K562 (cell line): Measurements from ENCODE around the gene OPRD1. TPM values are rescaled to one million over a fixed set of nuclear protein-coding genes. Genes with fewer than 3 reads are reported as not detected.

ENCODE experiments used
- CC2D1A ChIP-seq: fragments of 450-650 bp; IDR thresholded peaks from 2 replicates; pipeline ENCODE4 v1.6.1; 2017; ENCODE audit warnings: mild to moderate bottlenecking
- ELF1 ChIP-seq: fragments of 200-800 bp; sonication (Bioruptor generic); IDR thresholded peaks from 2 replicates; pipeline ENCODE4 v1.6.1; 2016; ENCODE audit warnings: missing genetic modification characterization, missing compliant biosample characterization
- EZH2 ChIP-seq: IDR thresholded peaks from 2 replicates; pipeline ENCODE4 v1.6.1; 2012; ENCODE audit warnings: low read depth, mild to moderate bottlenecking, inconsistent platforms, low read length, borderline replicate concordance
- HEY1 ChIP-seq: fragments of 250-450 bp; sonication (Bioruptor Pico); IDR thresholded peaks from 2 replicates; pipeline ENCODE4 v1.5.0; 2020; ENCODE audit warnings: mild to moderate bottlenecking, moderate library complexity, borderline replicate concordance
- JUND ChIP-seq, 2 experiments: IDR thresholded peaks; 2 replicates in 1 of 2; 3 replicates in 1 of 2; pipeline ENCODE4 v1.6.1; 2011; ENCODE audit warnings: borderline replicate concordance in 2 of 2, low read depth in 2 of 2, low read length in 2 of 2, improper control_type of control experiment in 1 of 2, missing biosample characterization in 1 of 2, missing genetic modification characterization in 1 of 2, missing genetic modification reagents in 1 of 2
- KAT7 ChIP-seq: sonication (generic); formaldehyde crosslinking; IDR thresholded peaks from 2 replicates; pipeline ENCODE4 v1.8.0; 2022; ENCODE audit warnings: missing genetic modification reagents, mild to moderate bottlenecking, borderline replicate concordance
- MCM5 ChIP-seq: fragments of 450-650 bp; IDR thresholded peaks from 2 replicates; pipeline ENCODE4 v1.6.1; 2016; ENCODE audit warnings: low read depth
- MEIS2 ChIP-seq: fragments of 450-650 bp; IDR thresholded peaks from 2 replicates; pipeline ENCODE4 v1.6.1; 2014; ENCODE audit warnings: mild to moderate bottlenecking; ENCODE audit not compliant: partially characterized antibody
- MLLT1 ChIP-seq, 2 experiments: fragments of 450-650 bp; IDR thresholded peaks; 2 replicates each; pipeline ENCODE4 v1.6.1; 2016
- MXI1 ChIP-seq: IDR thresholded peaks from 2 replicates; pipeline ENCODE4 v1.6.1; 2011; ENCODE audit warnings: low read depth, mild to moderate bottlenecking, improper control_type of control experiment, low read length
- PML ChIP-seq: IDR thresholded peaks from 2 replicates; pipeline ENCODE4 v1.6.1; 2012; ENCODE audit warnings: low read length, inconsistent platforms
- ZKSCAN3 ChIP-seq: fragments of 250-450 bp; sonication (Bioruptor Pico); IDR thresholded peaks from 2 replicates; pipeline ENCODE4 v1.4.0; 2020
- ZNF696 ChIP-seq: fragments of 250-450 bp; sonication (Bioruptor Pico); conservative IDR thresholded peaks from 2 replicates; pipeline ENCODE4 v1.4.0; 2020; ENCODE audit warnings: mild to moderate bottlenecking, moderate library complexity
- ZSCAN29 ChIP-seq: fragments of 450-650 bp; IDR thresholded peaks from 2 replicates; pipeline ENCODE4 v1.6.1; 2017
- polyA plus RNA-seq, 8 experiments: library from polyadenylated mRNA; depleted of rRNA in 4 of 8; stranded (reverse) in 5 of 8; unstranded in 3 of 8; fragments of >200 nt; fragmentation: Nextera tagmentation in 2 of 8; fragmentation: Illumina TruSeq in 1 of 8; extraction: Ambion mirVana in 2 of 8; extraction: Trizol in 1 of 8; gene quantifications; 2 replicates each; pipeline versions ENCODE4 v1.2.1 to v1.2.3, GENCODE V29; 2011 to 2014; ENCODE audit warnings: inconsistent platforms in 1 of 8, missing spikeins in 1 of 8
- total RNA-seq, 7 experiments: library from RNA; depleted of rRNA in 6 of 7; stranded (reverse); fragments of >200 nt in 6 of 7; fragmentation: Illumina TruSeq in 2 of 7; extraction: Trizol in 2 of 7; gene quantifications; 2 replicates each; pipeline versions ENCODE4 v1.2.1 to v1.2.3, GENCODE V29; 2011 to 2021; ENCODE audit warnings: low replicate concordance in 1 of 7
- TF ChIP-seq, protein P1 (sequence below), 2 experiments: fragments of 450-650 bp; formaldehyde crosslinking in 1 of 2; IDR thresholded peaks; 2 replicates each; pipeline versions ENCODE4 v1.4.0 to v1.6.1; 2014 to 2020; ENCODE audit warnings: mild to moderate bottlenecking in 2 of 2, borderline replicate concordance in 1 of 2, low read depth in 1 of 2
- TF ChIP-seq, protein P2 (sequence below): fragments of 450-650 bp; IDR thresholded peaks from 2 replicates; pipeline ENCODE4 v1.6.1; 2016; ENCODE audit warnings: mild to moderate bottlenecking

The OPRD1 gene
- total and polyA plus RNA-seq, 9 of the 15 experiments (the other 6 are each of a cell fraction or from before 2014, with no cell fraction given) = under 0.01 to 0.03 (median under 0.01) TPM; not detected in 6

DNA sequence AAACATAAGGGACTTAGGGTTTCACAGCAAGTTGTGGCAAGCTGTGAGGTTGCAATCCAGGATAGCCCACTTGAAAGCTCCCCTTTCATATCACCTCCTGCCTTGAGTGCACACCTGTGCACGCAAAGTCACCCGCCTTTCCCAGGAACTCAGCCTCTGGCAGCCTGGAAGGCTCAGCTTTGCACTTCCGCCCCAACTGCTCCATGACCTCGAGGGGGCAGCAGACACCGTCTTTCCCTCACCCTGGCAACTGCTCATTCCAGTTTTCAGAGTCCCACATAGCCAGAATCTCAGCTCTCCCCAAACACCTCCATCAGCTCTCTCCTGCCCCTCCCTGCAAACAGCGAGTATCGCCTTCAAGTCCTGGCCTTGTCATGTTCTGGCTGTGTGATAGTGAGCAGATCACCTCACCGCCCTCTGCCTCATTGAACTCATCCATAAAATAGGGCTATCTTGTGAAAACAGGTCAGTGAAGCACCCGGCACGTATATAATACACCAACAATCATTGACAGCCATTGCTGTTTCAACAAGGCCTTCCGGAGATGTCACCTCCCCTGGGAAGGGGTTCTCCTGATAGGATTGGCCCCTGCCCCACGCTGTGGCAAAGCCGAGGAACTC lies 70.1 kb downstream of the OPRD1 start (continued):
- TF ChIP-seq, protein P1, sequence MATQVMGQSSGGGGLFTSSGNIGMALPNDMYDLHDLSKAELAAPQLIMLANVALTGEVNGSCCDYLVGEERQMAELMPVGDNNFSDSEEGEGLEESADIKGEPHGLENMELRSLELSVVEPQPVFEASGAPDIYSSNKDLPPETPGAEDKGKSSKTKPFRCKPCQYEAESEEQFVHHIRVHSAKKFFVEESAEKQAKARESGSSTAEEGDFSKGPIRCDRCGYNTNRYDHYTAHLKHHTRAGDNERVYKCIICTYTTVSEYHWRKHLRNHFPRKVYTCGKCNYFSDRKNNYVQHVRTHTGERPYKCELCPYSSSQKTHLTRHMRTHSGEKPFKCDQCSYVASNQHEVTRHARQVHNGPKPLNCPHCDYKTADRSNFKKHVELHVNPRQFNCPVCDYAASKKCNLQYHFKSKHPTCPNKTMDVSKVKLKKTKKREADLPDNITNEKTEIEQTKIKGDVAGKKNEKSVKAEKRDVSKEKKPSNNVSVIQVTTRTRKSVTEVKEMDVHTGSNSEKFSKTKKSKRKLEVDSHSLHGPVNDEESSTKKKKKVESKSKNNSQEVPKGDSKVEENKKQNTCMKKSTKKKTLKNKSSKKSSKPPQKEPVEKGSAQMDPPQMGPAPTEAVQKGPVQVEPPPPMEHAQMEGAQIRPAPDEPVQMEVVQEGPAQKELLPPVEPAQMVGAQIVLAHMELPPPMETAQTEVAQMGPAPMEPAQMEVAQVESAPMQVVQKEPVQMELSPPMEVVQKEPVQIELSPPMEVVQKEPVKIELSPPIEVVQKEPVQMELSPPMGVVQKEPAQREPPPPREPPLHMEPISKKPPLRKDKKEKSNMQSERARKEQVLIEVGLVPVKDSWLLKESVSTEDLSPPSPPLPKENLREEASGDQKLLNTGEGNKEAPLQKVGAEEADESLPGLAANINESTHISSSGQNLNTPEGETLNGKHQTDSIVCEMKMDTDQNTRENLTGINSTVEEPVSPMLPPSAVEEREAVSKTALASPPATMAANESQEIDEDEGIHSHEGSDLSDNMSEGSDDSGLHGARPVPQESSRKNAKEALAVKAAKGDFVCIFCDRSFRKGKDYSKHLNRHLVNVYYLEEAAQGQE (IDR thresholded peaks at IDR 0.05; ENCODE audit: borderline replicate concordance) = peak; percentile 97
- TF ChIP-seq, protein P1 (CRISPR knock-in tag; IDR thresholded peaks at IDR 0.05; ENCODE audit: low read depth) = no peak
- TF ChIP-seq ZKSCAN3 (CRISPR knock-in tag) (no peak), KAT7 (no peak), JUND (IDR thresholded peaks at IDR 0.05; ENCODE audit: borderline replicate concordance, low read depth, low read length) (peak; percentile 81), JUND (tag; IDR thresholded peaks at IDR 0.05; ENCODE audit: borderline replicate concordance, low read depth, low read length) (peak; percentile 83; the same call in 2 of the 3 replicates), MLLT1 (IDR thresholded peaks at IDR 0.05) (peak; percentile 63 to 96), HEY1 (CRISPR knock-in tag) (0 out of 2 replicates have a peak, but pooled peaks have one; percentile 33), ZNF696 (CRISPR knock-in tag) (no peak), ELF1 (peak; percentile 98), MEIS2 (peak; percentile 83), PML (peak; percentile 50; the same call in 1 of the 2 replicates), MXI1 (no peak; the same call in 1 of the 2 replicates), ZSCAN29 (no peak), MCM5 (no peak), CC2D1A (peak; percentile 98), EZH2 (no peak)
- TF ChIP-seq, protein P2, sequence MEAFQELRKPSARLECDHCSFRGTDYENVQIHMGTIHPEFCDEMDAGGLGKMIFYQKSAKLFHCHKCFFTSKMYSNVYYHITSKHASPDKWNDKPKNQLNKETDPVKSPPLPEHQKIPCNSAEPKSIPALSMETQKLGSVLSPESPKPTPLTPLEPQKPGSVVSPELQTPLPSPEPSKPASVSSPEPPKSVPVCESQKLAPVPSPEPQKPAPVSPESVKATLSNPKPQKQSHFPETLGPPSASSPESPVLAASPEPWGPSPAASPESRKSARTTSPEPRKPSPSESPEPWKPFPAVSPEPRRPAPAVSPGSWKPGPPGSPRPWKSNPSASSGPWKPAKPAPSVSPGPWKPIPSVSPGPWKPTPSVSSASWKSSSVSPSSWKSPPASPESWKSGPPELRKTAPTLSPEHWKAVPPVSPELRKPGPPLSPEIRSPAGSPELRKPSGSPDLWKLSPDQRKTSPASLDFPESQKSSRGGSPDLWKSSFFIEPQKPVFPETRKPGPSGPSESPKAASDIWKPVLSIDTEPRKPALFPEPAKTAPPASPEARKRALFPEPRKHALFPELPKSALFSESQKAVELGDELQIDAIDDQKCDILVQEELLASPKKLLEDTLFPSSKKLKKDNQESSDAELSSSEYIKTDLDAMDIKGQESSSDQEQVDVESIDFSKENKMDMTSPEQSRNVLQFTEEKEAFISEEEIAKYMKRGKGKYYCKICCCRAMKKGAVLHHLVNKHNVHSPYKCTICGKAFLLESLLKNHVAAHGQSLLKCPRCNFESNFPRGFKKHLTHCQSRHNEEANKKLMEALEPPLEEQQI = peak; percentile 87; the same call in 1 of the 2 replicates
